ENCODE data around the gene RIMS3.

RIMS3 gene

DNA sequence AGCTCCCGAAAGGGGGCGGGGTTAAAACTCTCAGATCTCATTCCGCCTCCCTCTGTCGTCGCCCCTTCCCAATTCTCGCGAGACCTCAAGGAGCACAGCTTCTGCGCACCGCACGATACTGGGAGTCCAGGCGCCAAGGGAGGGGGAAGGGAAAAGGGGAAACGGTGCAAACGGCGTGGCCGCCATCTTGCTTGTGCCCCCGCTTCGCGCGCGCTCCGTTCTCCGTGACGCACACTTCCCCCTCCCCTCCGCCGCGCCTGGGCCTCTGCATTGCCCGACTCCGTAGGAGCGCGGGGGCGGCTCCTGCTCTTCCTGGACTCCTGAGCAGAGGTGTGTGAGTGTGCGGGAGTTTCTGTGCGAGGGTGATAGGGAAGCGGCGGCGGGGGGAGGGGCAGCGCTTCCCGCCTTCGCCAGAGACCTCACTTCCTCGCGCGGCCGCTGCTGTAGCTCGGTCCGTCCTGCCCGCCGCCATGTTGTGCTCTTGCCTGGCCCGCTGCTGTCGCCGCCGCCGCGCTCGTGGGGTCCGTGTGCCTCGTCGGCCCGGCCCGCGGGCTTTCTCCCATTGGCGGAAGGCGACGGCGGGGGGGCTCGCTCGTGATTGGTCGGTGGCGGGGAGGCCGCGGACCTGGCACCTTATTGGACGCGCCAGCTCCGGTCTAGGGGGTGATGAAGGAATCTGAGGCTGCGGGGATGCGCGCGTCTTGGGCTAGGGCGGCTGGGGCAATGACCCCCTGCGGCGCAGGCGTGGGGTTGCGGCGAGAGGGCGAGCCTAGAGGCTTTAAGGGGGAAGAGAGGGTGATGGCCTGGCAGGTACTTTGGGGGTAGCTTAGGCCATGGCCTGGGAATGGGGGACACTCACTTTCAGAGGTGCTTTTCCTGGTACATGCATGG lies 26.3 kb upstream of the RIMS3 start, which contains the start of gene NFYC:
Gene NFYC (plus strand): TSS at position 167 of the 891 bp plus-strand sequence. CDS start 47,140 bp downstream, outside the sequence.
- DNase-seq (ENCODE audit: low read depth) = peak; percentile 88

DNA sequence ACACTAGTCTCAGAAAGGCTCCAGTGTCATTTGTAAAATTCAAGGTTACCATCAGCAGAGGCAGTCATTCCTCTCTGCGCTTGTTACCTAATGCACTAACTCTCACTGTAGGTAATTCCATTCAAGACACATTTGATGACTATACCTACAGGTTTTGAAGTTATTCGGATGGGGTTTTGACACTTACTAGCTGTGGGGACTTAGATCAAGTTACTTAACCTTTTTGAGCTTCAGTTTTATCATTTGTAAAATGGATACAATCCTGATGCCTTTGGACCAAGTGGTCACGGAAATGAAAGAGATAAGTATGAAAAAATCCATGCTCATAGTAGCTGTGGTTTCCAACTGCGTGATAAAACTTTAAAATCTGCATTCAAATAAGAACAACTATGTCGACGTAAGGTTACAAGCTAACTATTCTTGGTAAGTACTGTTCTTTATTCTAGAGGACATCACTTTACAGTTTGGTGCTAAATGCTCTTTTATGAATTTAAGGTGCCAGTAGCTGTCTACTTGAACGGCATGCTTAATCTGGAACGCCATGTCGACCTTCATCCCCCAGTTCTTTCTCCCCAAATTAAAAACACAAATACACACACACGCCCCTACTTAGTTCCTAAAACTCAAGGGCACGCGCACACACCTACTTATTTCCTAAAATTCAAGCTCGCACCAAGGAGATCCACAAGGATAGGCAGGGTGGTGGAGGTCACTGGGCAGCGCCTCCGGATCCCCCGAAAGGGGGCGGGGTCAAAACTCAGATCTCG lies 25.5 kb upstream of the RIMS3 start:
- no peak for DNase-seq (ENCODE audit: low read depth)

DNA sequence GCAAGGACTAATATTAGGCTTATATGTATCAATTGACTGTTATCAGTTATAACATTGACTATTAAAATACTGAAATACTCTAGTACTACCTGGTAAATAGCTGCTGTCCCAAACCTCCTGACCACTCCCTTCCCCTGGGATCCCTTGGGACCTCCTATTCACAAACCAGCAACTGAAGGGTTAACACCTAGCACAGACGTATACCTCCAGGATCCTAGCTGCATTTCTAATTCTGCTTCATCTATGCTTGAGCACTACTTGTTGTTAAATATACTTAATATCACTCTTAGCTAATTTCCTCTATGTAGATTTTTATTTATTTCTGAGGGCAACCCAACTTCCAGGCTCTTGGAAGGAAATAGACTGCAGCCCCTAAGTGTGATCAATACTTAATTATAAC lies 24.3 kb upstream of the RIMS3 start:
- no peak for DNase-seq (ENCODE audit: low read depth)

DNA sequence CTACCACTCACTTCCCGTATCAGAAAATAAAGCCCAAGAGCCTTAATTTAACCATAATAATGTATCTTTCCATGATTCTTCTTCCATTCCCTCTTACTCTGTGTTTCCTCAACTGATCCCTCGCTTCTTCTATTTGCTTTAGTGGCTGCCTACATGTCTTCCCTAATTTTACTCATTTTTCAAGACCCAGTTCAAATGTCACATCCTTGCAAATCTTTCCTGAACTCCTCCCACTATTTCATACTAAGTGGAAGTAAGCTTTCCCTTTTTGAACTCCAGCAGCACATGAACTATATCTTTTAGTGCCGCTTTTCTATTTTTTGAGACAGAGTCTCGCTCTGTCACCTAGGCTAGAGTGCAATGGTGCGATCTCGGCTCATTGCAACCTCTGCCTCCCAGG lies 22.2 kb upstream of the RIMS3 start:
- DNase-seq (ENCODE audit: low read depth) = no peak

DNA sequence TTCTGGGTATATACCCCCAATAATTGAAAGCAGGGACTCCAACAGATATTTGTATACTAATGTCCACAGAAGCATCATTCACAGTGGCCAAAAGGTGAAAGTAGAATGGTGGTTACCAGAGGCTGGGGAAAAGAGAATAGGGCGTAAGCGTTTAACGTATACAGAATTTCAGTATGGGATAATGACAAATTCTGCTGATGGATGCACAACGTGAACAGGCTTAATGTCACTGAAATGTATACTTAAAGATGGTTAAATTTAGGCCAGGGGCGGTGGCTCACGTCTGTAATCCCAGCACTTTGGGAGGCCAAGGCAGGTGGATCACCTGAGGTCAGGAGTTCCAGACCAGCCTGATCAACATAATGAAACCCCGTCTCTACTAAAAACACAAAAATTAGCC lies 21.6 kb upstream of the RIMS3 start:
- DNase-seq (ENCODE audit: low read depth) = no peak

DNA sequence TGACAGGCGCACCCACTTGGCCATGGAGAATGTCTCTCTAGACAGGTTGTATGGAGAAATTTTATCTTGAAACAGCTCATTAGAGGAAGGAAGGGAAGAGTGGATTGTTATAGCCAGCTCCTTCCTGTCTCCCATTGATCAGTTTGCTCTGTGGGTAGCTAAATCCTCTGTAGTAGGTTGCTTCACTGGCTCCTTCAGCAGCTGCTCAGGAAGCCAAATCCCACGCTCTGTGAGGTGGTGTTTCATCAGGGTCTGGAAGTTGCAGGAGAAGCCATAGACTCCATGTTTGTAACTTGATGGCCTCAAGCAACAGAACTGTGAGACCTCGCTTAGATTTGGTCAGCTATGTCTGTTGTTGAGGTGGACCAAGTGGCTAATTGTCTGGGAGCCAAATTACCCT lies 19.2 kb upstream of the RIMS3 start:
- DNase-seq (ENCODE audit: low read depth) = no peak

DNA sequence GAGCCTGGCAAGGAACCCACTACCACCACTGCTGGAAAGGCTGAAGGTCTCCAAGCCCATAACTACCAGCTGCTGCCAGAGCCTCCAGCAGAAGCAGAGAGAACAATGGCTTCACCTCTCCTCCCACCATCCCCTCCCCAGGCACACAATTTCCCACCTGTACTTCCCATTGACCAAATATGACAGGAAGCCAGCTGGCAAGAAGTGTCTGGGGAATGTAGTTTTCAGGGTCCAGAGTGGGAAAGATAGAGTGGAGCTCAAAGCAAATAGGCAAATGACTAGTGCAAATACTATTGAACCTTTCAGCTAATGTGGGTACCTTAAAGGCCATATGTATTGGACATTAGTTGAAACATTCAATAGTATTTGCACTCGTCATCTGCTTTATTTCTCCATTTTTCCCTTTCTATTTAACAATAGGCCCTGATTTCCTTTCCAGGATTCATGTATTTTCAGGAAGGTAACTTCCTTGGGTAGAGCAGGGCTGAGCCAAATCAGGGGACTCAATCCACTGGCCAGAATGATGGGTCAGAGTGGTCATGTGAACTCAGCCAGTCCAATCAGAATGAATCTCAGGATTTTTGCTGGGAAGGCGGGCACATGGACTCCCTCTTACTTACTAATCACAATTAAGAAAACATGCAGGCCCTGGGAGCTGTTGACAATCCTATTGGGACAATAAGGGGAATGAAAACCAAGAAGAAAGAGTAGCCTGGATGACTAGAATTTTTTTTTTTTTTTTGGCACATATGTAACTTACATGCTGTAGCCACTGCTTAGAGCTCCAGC lies 13.9 kb upstream of the RIMS3 start:
- no peak for DNase-seq (ENCODE audit: low read depth)

DNA sequence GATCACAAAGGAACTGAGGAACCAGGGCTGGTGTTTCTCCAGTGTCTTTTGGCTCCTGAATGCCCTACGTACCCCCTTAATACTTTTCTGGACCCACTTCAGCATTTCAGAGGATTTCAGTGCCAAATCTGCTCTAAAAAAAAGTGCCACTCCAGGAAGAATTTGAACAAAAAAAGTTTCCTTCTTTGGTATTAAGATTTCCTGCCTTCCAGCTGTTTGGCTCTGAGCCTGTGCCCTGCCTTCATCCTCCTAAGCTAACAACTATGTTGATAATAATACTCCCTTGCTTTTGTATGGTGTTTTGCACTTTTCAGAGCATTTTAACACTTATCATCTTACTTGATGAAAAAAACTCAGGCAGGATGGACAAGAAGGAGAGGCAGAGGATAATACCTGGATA lies 11.0 kb upstream of the RIMS3 start:
- DNase-seq (ENCODE audit: low read depth) = no peak

DNA sequence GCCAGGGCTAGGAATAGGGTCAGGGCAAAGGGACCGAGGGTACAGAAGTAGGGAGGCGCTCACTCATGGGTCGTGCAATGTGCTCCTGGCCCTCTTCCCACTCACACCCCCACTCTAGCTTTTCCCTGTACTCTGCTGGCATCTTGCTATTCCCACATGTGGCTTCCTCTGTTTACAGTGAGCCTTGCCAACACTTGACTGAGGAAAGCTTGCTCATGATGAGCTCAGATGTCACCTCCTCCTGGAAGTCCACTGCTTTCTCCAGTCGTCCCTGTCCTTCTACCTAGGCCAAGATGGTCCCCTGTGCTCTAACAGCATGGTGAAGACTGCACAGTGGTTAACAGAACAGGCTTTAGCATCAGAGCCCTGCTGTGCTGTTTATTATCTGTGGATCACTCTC lies 8.0 kb upstream of the RIMS3 start:
- no peak for DNase-seq (ENCODE audit: low read depth)

DNA sequence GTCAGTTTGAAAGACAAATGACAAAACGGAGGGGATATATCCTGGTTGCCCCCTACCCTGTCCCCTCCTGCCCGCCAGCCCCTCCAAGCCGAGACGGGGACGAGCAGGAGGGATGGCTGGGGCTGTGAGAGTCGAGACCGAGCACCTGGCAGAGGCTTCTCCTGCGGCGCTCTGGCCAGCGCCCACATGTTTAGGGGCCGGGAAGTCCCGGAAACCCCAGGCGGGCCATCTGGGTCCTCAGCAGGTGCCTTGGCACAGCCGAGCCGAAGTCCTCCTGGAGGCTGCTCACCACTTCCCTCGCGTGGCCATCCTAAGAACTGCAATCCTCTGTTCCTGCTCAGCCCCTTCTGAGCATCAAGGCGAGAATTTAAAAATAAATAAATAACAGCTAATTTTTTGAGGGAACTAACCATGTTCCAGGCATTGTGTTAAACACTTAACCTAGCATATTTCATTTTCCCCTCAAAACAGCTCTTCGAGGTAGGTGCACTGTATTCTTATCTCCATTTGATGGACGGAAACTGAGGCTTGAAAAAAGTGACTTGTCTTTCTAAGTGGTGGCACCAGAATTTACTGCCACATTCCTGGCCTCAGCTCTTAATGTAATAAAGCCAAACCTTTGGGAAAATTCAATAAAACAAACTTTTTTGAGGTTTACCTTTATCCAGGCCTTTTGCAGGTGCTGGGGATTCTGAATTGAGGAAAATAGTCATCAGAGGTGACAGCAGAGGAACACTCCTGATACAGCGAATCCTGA lies 3.5 kb upstream of the RIMS3 start:
- peak; percentile 76 for DNase-seq (ENCODE audit: low read depth)

DNA sequence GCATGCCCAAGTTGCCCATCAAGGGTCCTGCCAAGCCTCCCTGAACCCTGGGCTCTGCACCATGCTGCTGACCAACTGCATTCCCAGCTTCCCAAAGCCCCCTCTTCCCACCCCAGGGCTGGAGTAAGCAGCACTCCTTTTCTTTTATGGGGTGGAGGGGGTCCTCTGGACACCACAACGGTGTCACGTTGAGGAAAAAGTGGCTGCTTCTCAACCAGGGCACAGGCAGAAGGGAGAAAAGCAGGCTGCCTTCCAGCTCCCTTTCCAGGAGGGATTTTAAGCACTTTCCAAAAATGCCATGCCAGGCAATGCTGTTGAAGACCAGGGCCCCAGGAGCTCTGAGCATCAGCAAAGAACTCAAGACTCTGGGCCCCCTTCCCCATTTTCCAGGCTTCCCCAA lies 691 bp downstream of the RIMS3 start:
- no peak for DNase-seq (ENCODE audit: low read depth)

DNA sequence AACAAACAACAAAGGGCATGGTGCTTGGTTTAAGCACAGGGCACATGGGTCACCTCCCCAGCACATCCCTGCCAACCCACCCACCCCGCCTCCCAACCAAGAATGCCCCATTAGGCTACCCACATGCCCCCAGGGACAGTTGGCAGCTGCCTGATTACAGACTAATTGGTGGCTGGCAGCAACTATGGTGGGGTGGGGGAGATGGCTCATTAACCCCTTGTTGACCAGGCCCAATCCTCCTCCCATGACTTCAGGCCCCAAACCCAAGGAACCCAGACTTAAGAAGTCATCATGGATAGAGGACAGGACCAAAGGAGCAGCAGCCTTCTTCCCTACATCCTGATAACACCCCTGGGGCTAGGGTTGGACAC lies 1.3 kb downstream of the RIMS3 start:
- no peak for DNase-seq (ENCODE audit: low read depth)

DNA sequence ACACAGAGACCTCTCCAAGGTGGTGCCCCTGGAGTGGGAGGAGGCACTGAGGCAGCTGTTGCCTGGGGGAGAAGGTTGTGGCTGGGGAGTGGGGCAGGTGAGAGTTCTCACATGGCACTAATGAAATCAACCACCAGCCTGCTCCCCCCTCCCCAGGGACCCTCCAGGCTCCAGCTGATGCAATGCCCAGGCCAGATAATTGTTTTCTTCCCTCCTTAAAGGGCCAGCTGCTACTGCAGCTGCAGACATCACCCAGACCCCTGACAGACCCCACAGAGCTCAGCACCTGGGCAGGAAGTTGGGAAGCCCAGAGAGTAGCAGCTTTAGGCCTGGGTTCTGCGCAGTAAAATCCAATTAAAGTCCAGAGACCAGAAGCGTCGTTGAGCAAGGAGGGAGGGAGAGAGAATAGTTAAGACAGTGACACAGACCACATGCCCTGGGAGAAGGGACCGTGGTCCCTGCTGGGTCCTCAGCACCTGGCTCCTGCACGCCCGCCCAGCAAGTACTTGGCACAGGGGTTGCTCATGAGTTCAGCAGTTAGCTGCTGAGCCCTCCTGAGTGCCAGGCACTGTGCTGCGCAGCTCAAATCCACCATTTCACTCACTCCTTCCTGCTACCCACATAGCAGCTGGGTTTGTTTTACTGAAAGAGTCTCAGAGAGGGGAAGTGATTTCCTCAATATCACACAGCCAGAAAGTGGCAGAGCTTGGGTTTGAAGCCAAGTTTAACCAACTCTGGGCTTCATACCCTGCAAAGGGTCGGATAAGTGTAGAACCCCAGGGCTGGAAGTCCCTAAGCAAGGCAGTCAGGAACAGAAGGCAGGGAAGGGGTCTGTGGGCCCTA lies 1.9 kb downstream of the RIMS3 start:
- no peak for DNase-seq (ENCODE audit: low read depth)

DNA sequence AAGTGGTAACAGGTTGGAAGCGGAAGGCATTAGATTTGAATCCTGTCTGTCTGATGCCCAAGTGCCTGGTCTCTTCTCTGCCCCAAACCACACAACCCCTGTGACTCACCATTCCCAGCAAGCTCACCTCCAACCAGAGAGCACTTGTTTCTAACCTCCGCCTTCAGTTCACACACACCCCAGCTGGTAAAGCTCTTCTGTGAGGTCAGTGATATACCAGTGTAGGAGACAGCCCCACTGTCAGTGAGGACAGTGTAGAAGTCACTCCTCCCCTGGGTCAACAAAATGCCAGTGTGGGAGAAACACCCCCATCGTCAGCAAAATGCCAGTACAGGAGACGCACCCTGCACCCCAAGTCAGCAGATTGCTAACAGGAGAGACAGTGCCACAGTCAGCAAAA lies 2.6 kb downstream of the RIMS3 start:
- no peak for DNase-seq (ENCODE audit: low read depth)

DNA sequence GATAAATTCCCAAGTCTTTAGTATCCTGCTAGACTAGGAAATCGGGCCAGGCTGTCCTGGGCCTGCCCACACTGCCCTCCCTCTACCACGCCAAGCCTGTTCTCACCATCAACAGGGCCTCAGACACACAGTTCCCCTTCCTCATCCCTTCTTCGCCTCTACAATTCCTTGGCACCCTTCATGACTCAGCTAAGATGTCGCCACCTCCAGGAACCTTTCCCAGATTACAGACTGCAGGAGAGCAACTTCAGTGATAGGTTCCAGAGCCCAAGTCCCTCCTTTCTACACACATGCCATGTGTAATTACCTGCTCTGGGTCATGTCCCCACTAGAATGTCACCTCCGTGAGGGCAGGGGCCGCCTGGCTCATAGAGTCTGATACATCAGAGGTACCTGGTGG lies 3.3 kb downstream of the RIMS3 start:
- no peak for DNase-seq (ENCODE audit: low read depth)

DNA sequence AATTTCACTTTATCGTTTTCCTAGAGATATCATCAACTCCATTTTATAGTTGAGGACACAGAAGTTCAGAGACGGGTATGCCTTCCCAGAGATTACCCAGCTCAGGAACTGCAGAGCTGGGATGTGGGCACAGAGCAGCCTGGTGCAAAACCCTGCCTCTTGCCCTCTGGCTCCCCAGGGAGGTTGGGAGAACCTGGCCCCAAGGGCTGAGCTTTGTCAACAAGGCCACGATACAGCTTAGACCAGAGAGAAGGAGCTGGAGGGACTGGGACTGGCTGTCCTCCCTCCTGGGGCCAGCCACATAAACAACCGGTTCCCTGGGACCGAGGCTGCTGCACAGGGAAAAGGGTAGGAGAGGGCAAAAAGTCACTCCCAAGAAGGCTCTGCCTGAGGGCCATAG lies 3.8 kb downstream of the RIMS3 start:
- no peak for DNase-seq (ENCODE audit: low read depth)

DNA sequence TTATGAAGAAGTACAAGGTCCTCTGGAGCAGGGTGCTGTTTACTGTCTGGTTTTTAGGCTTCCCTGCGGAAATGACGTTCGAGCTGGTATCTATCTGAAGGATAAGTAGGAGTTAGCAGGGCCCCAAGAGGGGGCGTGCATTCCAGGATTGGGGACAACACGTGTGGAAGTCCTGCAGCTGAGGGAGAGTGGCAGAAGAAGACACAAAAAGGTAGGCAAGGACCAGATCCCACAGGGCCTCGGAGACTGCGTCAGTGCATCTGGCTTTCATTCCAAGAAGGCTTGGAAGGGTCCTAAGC lies 5.9 kb downstream of the RIMS3 start:
- no peak for DNase-seq (ENCODE audit: low read depth)

DNA sequence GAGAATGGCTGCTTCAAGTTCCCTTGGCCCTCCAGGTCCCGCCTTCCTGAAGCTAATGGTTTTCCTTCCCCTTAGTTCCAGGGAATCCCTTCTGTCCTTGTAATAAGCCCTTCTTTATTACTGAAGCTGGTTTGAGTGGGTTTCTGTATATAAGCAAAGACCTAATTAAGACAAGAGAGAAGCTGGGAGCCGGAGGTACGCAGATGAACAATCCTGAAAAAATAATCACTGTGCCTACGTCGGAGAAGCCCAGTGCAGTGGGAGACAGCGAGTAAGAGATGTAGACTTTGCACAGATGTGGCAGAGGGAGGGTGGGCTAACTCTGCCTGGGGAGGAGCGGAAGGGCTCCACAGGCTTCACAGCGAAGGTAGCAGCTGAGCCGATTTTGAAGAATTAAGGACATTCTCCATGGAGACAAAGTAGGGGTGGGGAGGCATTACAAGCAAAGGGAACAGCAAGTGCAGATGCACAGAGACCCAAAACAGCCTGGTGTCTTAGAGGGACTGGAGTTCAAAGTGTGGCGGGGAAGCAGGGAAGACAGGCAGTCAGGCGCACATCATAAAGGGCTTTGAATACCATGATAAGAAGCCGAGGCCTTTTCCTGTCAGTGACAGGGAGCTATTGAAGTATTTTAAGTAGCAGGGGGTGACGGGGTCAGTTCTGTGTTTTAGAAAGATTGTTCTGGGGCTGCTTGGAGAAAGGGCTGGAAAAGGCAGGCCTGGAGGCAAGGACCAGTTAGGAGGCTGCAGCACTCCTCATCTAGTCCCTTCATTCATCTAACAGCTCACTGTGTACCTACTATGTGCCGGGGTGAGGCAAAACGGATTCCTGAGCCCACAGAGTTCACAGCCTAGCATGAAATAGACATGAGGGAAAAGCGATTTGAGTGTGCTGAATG lies 6.5 kb downstream of the RIMS3 start:
- no peak for DNase-seq (ENCODE audit: low read depth)

DNA sequence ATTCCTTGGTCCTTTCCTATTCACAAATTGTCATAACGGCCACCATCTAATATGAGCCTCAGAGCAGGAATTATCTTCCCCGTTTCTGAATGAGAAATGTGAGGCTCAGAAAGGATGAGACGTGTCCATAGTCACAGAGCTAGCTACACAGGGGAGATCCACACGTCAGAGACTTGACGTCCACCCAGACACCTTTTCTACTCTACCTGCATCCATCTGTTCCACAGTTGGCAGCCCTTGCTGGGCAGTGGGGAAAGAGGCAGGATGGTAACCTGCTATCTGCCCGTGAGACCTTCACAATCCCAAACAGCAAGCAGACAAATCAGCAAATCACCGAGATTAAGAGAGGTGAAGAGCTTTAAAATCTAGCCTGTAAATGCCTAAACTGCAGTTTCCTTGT lies 8.4 kb downstream of the RIMS3 start:
- DNase-seq (ENCODE audit: low read depth) = no peak

Measured in activated gamma-delta T cell treated with anti-CD3 and anti-CD28 coated beads, Interleukin-2, amount 50 U/mL, for 16 hours (primary cell).